Caco-2 (cell line): ENCODE measurements around the gene SARDH. TPM values are rescaled to one million over a fixed set of nuclear protein-coding genes. Genes with fewer than 3 reads are reported as not detected.

Source experiments
- BruUV-seq: library from RNA; stranded (reverse); fragments of 400-500 nt; replicated peaks from 2 replicates; lab custom pipeline; 2021; lab: Mats Ljungman, UMichigan
- CTCF ChIA-PET: fragments of 300-600 bp; sonication (Branson Sonifier 250); formaldehyde crosslinking; loops from one replicate; lab custom pipeline; 2022; ENCODE audit warnings: antibody characterized with exemption; lab: Charles Lee
- POLR2A ChIA-PET: fragments of 300-600 bp; sonication (Branson Sonifier 250); formaldehyde crosslinking; loops from one replicate; lab custom pipeline; 2022; ENCODE audit warnings: antibody characterized with exemption; lab: Charles Lee
- DNase-seq, 2 experiments: peaks; one replicate each; pipeline versions ENCODE4 v3.0.0 to v3.0.0-alpha.2; 2020 to 2022
- H3K27me3 ChIP-seq: replicated peaks from 2 replicates; pipeline ENCODE4 v1.6.0; 2011; ENCODE audit warnings: low read length; ENCODE audit not compliant: control insufficient read depth, insufficient read depth
- H3K36me3 ChIP-seq: 2 replicates; pipeline ENCODE4 v1.5.1; 2011; ENCODE audit warnings: low read length; ENCODE audit not compliant: control insufficient read depth, insufficient read depth
- H3K4me1 ChIP-seq: fragments of 250-450 bp; sonication (Bioruptor Pico); 2 replicates; pipeline ENCODE4 v1.5.1; 2020; ENCODE audit warnings: mild to moderate bottlenecking
- H3K4me3 ChIP-seq: 2 replicates; pipeline ENCODE4 v1.5.1; 2011; ENCODE audit warnings: low read depth, mild to moderate bottlenecking, control low read depth, low read length
- H3K9me3 ChIP-seq: fragments of 250-450 bp; sonication (Bioruptor Pico); 2 replicates; pipeline ENCODE4 v1.5.1; 2020; ENCODE audit warnings: mild to moderate bottlenecking, moderate library complexity
- H3K27ac Mint-ChIP-seq: one replicate; pipeline ENCODE4 v1.8.0; 2022; ENCODE audit warnings: mixed read lengths; ENCODE audit not compliant: unreplicated experiment
- H3K27me3 Mint-ChIP-seq: one replicate; pipeline ENCODE4 v1.8.0; 2022; ENCODE audit warnings: mixed read lengths; ENCODE audit not compliant: insufficient read depth, unreplicated experiment
- H3K36me3 Mint-ChIP-seq: one replicate; pipeline ENCODE4 v1.8.0; 2022; ENCODE audit warnings: mild to moderate bottlenecking, mixed read lengths; ENCODE audit not compliant: insufficient read depth, unreplicated experiment
- H3K4me1 Mint-ChIP-seq: one replicate; pipeline ENCODE4 v1.8.0; 2022; ENCODE audit warnings: low read depth, mixed read lengths; ENCODE audit not compliant: unreplicated experiment
- H3K4me3 Mint-ChIP-seq: one replicate; pipeline ENCODE4 v1.8.0; 2022; ENCODE audit warnings: mild to moderate bottlenecking, moderate library complexity, mixed read lengths; ENCODE audit not compliant: unreplicated experiment
- H3K9me3 Mint-ChIP-seq: one replicate; pipeline ENCODE4 v1.8.0; 2022; ENCODE audit warnings: mixed read lengths; ENCODE audit not compliant: unreplicated experiment
- CTCF ChIP-seq, 2 experiments: fragments of 200-600 bp in 1 of 2; IDR thresholded peaks; 1 replicate in 1 of 2; 2 replicates in 1 of 2; pipeline versions ENCODE4 v1.5.1 to v1.8.0; 2011 to 2022; ENCODE audit warnings: antibody characterized with exemption in 1 of 2, control low read depth in 1 of 2, inconsistent platforms in 1 of 2, low read depth in 1 of 2, low read length in 1 of 2, mild to moderate bottlenecking in 1 of 2, moderate library complexity in 1 of 2; ENCODE audit not compliant: insufficient read depth in 1 of 2, severe bottlenecking in 1 of 2, unreplicated experiment in 1 of 2
- intact Hi-C: fragments of 100-400 bp; cut with micrococcal nuclease; formaldehyde crosslinking; loops from one replicate; pipeline ENCODE4 v1.10.0; 2022; ENCODE audit not compliant: unreplicated experiment
- total RNA-seq: library from RNA; stranded (reverse); gene quantifications from 2 replicates; pipeline ENCODE4 v1.2.3, GENCODE V29; 2022

Gene SARDH
- total RNA-seq, 1 experiment from 2014 or later = 0.36 TPM

DNA sequence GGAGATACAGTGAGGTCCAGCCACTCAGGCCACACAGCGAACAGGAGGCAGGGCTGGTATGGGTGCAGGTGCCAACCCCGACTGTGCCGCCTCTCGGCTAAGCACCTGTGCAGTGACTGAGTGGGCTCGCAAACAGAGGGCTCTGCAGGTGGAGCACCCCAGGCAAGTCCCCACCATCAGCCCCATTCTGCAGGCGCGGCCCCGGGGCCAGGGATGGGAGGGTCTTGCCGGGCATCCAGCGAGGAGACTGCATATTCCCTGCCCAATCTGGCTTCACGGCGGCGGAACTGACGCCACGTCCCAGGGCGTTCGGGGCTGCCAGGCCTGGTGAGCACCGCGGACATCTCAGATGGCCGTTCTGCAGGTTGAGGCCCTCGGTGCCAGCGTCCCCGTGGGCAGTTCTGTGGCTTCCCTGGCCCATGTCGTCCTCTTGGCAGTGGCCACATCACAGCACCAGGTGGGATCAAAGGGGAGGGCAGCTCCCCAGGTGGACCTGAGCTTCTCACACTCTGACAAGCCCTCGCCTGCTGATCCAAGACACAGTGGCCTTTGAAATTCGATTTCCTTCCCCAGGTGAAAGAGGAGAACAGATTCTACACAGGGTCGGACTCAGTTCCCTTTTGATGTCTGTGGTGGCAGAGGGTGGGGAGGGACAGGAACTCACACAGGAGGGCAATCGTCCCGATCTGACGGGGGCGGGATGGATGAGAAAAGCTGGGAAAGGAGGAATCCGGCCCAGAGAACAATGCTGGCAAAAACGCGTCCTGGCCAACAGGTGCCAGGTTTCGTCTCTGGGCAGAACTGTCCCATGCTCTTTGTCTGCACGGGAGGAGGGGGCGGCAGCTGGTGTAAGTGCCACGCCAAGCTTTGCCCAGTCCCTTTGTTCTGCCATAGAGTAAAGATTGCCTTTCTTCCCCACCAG lies 83.2 kb downstream of the SARDH start:
- Histone ChIP-seq H3K4me1 (peaks cover 15% of the 10 kb centered on the region), H3K9me3 (no peaks in the 10 kb centered on the region), H3K4me3 (no peak overlapping the region), H3K27me3 (peaks cover 1% of the 10 kb centered on the region; the same call in 1 of the 2 replicates), H3K36me3 (no peaks in the 10 kb centered on the region)
- Mint-ChIP-seq H3K9me3 (no peaks in the 10 kb centered on the region), H3K27me3 (peaks cover 3% of the 10 kb centered on the region), H3K36me3 (no peaks in the 10 kb centered on the region), H3K4me3 (no peak overlapping the region), H3K4me1 (no peaks in the 10 kb centered on the region), H3K27ac (no peak overlapping the region)
- intact Hi-C loops = no loop called here
- BruUV-seq = no TSS peak
- ChIA-PET CTCF (no interaction called here), POLR2A (no interaction called here)
- DNase-seq = no peak
- TF ChIP-seq CTCF (IDR thresholded peaks at IDR 0.05; ENCODE audit: insufficient read depth in 1 of 2, low read depth in 1 of 2, low read length in 1 of 2, severe bottlenecking in 1 of 2, unreplicated experiment in 1 of 2) = no peak

- no peaks in the 10 kb centered on the region for H3K9me3 Mint-ChIP-seq
- POLR2A ChIA-PET = no interaction called here
These were observed 84.5 kb downstream of the SARDH start for GRCh38 chr9:133653638-133654037.

DNA sequence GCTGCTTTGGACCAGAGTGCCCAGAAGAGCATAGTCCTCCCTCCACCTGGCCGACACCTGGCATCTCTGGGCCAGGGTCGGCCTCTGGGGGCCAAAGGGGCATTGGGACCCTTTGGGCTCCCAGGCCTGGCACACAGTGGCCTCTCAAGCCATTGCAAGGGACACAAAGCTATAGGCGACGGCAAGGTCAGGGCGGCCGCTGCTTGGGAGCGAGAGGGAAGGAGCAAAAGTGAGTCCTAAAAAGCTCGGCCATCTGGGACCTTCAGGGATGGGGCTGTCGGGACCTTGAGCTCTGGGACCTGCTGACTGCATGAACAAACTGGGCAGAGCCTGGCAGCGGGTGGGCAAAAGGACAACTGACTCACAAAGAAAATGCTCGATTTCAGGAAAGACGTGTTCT lies 88.1 kb downstream of the SARDH start:
- no peak for DNase-seq
- intact Hi-C loops = no loop called here
- no TSS peak for BruUV-seq
- no peak overlapping the region for H3K4me3 ChIP-seq
- ChIA-PET POLR2A (no interaction called here), CTCF (no interaction called here)
- no peaks in the 10 kb centered on the region for H3K9me3 Mint-ChIP-seq
- peaks cover 1% of the 10 kb centered on the region for H3K27me3 ChIP-seq
- H3K9me3 ChIP-seq = no peaks in the 10 kb centered on the region
- H3K4me3 Mint-ChIP-seq = no peak overlapping the region
- H3K27me3 Mint-ChIP-seq = peaks cover 19% of the 10 kb centered on the region
- no peak for TF ChIP-seq CTCF (IDR thresholded peaks at IDR 0.05; ENCODE audit: insufficient read depth in 1 of 2, low read depth in 1 of 2, low read length in 1 of 2, severe bottlenecking in 1 of 2, unreplicated experiment in 1 of 2)
- no peaks in the 10 kb centered on the region for H3K36me3 ChIP-seq
- no peaks in the 10 kb centered on the region for H3K36me3 Mint-ChIP-seq
- no peak overlapping the region for H3K27ac Mint-ChIP-seq
- H3K4me1 Mint-ChIP-seq = no peaks in the 10 kb centered on the region
- H3K4me1 ChIP-seq = no peaks in the 10 kb centered on the region

More at GRCh38 chr9:133653638-133654037, 84.5 kb downstream of the SARDH start:
- H3K4me1 ChIP-seq = peaks cover 6% of the 10 kb centered on the region; the same call in 1 of the 2 replicates
- H3K27ac Mint-ChIP-seq = no peak overlapping the region
- peaks cover 9% of the 10 kb centered on the region for H3K27me3 Mint-ChIP-seq
- no peak overlapping the region for H3K4me3 Mint-ChIP-seq
- peaks cover 1% of the 10 kb centered on the region; the same call in 1 of the 2 replicates for H3K27me3 ChIP-seq
- no peak overlapping the region for H3K4me3 ChIP-seq
- no peak for DNase-seq
- CTCF ChIA-PET = no interaction called here
- no peaks in the 10 kb centered on the region for H3K36me3 ChIP-seq
- intact Hi-C loops = no loop called here
- H3K9me3 ChIP-seq = no peaks in the 10 kb centered on the region
- no TSS peak for BruUV-seq
- H3K36me3 Mint-ChIP-seq = no peaks in the 10 kb centered on the region
- H3K4me1 Mint-ChIP-seq = no peaks in the 10 kb centered on the region
- TF ChIP-seq CTCF (IDR thresholded peaks at IDR 0.05; ENCODE audit: insufficient read depth in 1 of 2, low read depth in 1 of 2, low read length in 1 of 2, severe bottlenecking in 1 of 2, unreplicated experiment in 1 of 2) = no peak
